Neuronal stem cell (in vitro differentiated cells): ENCODE measurements around the gene LRIG1.

Source experiments
- DNase-seq: peaks from one replicate; pipeline ENCODE4 v3.0.0-alpha.2; 2013; ENCODE audit warnings: low spot score
- H2AFZ ChIP-seq: one replicate; pipeline ENCODE4 v1.6.1; 2013; ENCODE audit warnings: mild to moderate bottlenecking, low read length, inconsistent platforms
- H2AK5ac ChIP-seq: 2 replicates; pipeline ENCODE4 v1.6.1; 2013; ENCODE audit warnings: low read depth, mild to moderate bottlenecking, inconsistent platforms, low read length, moderate library complexity, mixed read lengths
- H2BK120ac ChIP-seq: 2 replicates; pipeline ENCODE4 v1.6.1; 2013; ENCODE audit warnings: low read depth, mild to moderate bottlenecking, inconsistent platforms, low read length, moderate library complexity, mixed read lengths
- H2BK12ac ChIP-seq: one replicate; pipeline ENCODE4 v1.6.1; 2013; ENCODE audit warnings: low read length, inconsistent platforms
- H2BK15ac ChIP-seq: 2 replicates; pipeline ENCODE4 v1.6.1; 2013; ENCODE audit warnings: mild to moderate bottlenecking, low read length, inconsistent platforms, mixed read lengths
- H2BK5ac ChIP-seq: one replicate; pipeline ENCODE4 v1.6.1; 2013; ENCODE audit warnings: inconsistent platforms, mild to moderate bottlenecking, low read length, moderate library complexity
- H3K14ac ChIP-seq: one replicate; pipeline ENCODE4 v1.6.1; 2013; ENCODE audit warnings: low read length, inconsistent platforms
- H3K18ac ChIP-seq: 2 replicates; pipeline ENCODE4 v1.6.1; 2013; ENCODE audit warnings: low read length, inconsistent platforms
- H3K23ac ChIP-seq: 2 replicates; pipeline ENCODE4 v1.6.1; 2013; ENCODE audit warnings: low read depth, mild to moderate bottlenecking, mixed read lengths, low read length, inconsistent platforms; ENCODE audit not compliant: poor library complexity
- H3K27ac ChIP-seq: replicated peaks from 3 replicates; pipeline ENCODE4 v1.5.1; 2013; ENCODE audit warnings: low read length, inconsistent platforms
- H3K27me3 ChIP-seq, 3 experiments: 2 replicates each; pipeline ENCODE4 v1.6.1; 2013; ENCODE audit warnings: low read length in 3 of 3, mild to moderate bottlenecking in 2 of 3, inconsistent platforms in 1 of 3, low read depth in 1 of 3, mixed read lengths in 1 of 3, moderate library complexity in 1 of 3; ENCODE audit not compliant: control insufficient read depth in 3 of 3, insufficient read depth in 3 of 3
- H3K36me3 ChIP-seq, 2 donors: replicated peaks in 1 of 2; 2 replicates each; pipeline ENCODE4 v1.6.1; 2013; ENCODE audit warnings: low read length in 2 of 2; ENCODE audit not compliant: control insufficient read depth in 2 of 2, insufficient read depth in 2 of 2
- H3K4ac ChIP-seq: 2 replicates; pipeline ENCODE4 v1.6.1; 2013; ENCODE audit warnings: inconsistent platforms, mild to moderate bottlenecking, low read length, moderate library complexity
- H3K4me1 ChIP-seq, 2 donors: 1 replicate in 1 of 2; 2 replicates in 1 of 2; pipeline ENCODE4 v1.6.1; 2013; ENCODE audit warnings: low read length in 2 of 2, low read depth in 1 of 2; ENCODE audit not compliant: control insufficient read depth in 2 of 2, insufficient read depth in 1 of 2
- H3K4me2 ChIP-seq: one replicate; pipeline ENCODE4 v1.6.1; 2013; ENCODE audit warnings: mild to moderate bottlenecking, low read length, inconsistent platforms; ENCODE audit not compliant: insufficient read depth, poor library complexity, severe bottlenecking
- H3K4me3 ChIP-seq, 2 donors: 2 replicates each; pipeline ENCODE4 v1.5.1; 2013; ENCODE audit warnings: low read length in 2 of 2, mild to moderate bottlenecking in 2 of 2, inconsistent platforms in 1 of 2, moderate library complexity in 1 of 2
- H3K79me1 ChIP-seq: one replicate; pipeline ENCODE4 v1.6.1; 2013; ENCODE audit warnings: low read depth, mild to moderate bottlenecking, inconsistent platforms, low read length, moderate library complexity
- H3K9ac ChIP-seq: one replicate; pipeline ENCODE4 v1.6.1; 2013; ENCODE audit warnings: mild to moderate bottlenecking, low read depth, low read length, inconsistent platforms; ENCODE audit not compliant: poor library complexity
- H3K9me3 ChIP-seq, 2 donors: replicated peaks in 1 of 2; 2 replicates each; pipeline versions ENCODE3 to v1.6.1; 2013; ENCODE audit warnings: low read length in 2 of 2, mild to moderate bottlenecking in 2 of 2, inconsistent platforms in 1 of 2, low read depth in 1 of 2, mixed read lengths in 1 of 2, moderate library complexity in 1 of 2; ENCODE audit not compliant: control insufficient read depth in 2 of 2, insufficient read depth in 1 of 2
- H4K8ac ChIP-seq: one replicate; pipeline ENCODE4 v1.6.1; 2013; ENCODE audit warnings: low read depth, mild to moderate bottlenecking, inconsistent platforms, low read length, moderate library complexity
- H4K91ac ChIP-seq: one replicate; pipeline ENCODE4 v1.6.1; 2013; ENCODE audit warnings: low read length, low read depth, mild to moderate bottlenecking, inconsistent platforms; ENCODE audit not compliant: poor library complexity
- WGBS, 2 donors: extraction: QIAGEN DNeasy Blood & Tissue Kit; methylation state at CpG; one replicate each; pipeline ENCODE4 v1.1.7; 2013; ENCODE audit warnings: missing lambda C conversion rate in 2 of 2, mixed read lengths in 1 of 2; ENCODE audit not compliant: insufficient read length in 2 of 2, insufficient replicate concordance in 1 of 2; ENCODE audit errors: extremely low coverage in 2 of 2; 5-methylcytosine and 5-hydroxymethylcytosine counted together

LRIG1 gene

DNA sequence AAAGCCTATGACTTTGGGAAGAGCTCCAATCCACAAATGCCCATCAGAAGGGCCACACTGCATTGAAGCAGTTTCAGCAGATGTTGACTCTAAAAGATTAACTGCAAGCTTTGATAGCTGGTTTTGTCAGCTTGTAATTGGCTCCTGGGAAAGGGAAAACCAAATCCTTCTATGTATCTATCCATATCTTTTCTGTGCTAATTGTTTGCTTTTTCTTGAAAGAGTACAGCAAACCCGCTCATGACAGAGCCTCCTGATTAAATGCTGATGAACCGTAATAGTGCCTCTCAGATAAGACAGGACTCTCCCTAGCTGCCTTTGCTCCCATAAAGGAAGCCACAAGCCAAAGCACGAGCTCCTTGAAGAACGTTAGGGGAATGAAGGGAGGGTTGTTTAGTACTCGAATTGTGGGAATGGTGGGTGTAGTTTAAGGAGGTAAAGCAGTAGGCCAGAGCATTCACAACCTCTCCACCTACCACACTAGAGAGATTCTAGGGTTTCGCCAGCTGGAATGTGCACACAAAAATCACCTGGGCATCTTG, 33.6 kb upstream of the LRIG1 start:
- Histone ChIP-seq H3K9ac (no peak overlapping the region), H2BK5ac (no peak overlapping the region), H2BK15ac (no peak overlapping the region), H2BK120ac (no peak overlapping the region), H3K18ac (no peak overlapping the region), H2BK12ac (no peak overlapping the region), H3K4ac (no peak overlapping the region), H3K36me3 (no peaks in the 10 kb centered on the region), H4K8ac (no peak overlapping the region), H3K79me1 (no peaks in the 10 kb centered on the region), H3K9me3 (no peaks in the 10 kb centered on the region), H3K14ac (no peak overlapping the region), H3K4me2 (no peak overlapping the region), H3K23ac (no peak overlapping the region), H4K91ac (no peak overlapping the region), H2AFZ (no peak overlapping the region), H3K27me3 (no peaks in the 10 kb centered on the region), H3K4me3 (no peak overlapping the region), H3K4me1 (peaks cover 11 to 18% of the 10 kb centered on the region in 2 donors), H3K27ac (no peak overlapping the region), H2AK5ac (no peak overlapping the region)
- no peak for DNase-seq
- no CpG with 5 or more reads among the region's 6 CpGs for WGBS, 2 donors

DNA sequence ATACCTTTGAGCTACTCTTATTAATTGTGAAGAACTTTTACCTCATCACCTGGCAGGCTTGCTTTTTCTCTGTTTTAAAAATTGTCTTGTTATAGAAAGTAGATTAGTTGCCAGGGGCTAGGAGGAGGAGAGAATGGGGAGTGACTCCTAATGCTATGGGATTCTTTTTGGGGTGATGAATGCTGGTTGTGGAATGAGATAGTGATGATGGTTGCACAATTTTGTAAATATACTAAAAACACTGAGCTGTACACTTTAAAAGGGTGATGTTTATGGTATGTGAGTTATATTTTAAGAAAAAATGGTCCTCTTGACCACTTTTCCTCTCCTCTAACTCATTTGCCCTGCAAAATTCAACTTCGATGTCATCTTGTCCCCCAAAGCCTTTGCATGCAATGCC, 31.8 kb upstream of the LRIG1 start:
- Histone ChIP-seq H2BK12ac (no peak overlapping the region), H3K27ac (peak overlapping the region; percentile 44), H3K4me1 (peaks cover 8 to 15% of the 10 kb centered on the region in 2 donors), H3K9ac (no peak overlapping the region), H2AK5ac (no peak overlapping the region), H2BK5ac (no peak overlapping the region), H3K14ac (no peak overlapping the region), H2AFZ (no peak overlapping the region), H3K18ac (no peak overlapping the region), H3K23ac (no peak overlapping the region), H3K36me3 (no peaks in the 10 kb centered on the region), H4K8ac (no peak overlapping the region), H2BK120ac (no peak overlapping the region), H2BK15ac (no peak overlapping the region), H3K4me3 (no peak overlapping the region), H4K91ac (no peak overlapping the region), H3K4ac (no peak overlapping the region), H3K4me2 (no peak overlapping the region), H3K9me3 (no peaks in the 10 kb centered on the region), H3K27me3 (no peaks in the 10 kb centered on the region), H3K79me1 (no peaks in the 10 kb centered on the region)
- no peak for DNase-seq
- WGBS, 2 donors: no CpG with 5 or more reads among the region's 1 CpG

DNA sequence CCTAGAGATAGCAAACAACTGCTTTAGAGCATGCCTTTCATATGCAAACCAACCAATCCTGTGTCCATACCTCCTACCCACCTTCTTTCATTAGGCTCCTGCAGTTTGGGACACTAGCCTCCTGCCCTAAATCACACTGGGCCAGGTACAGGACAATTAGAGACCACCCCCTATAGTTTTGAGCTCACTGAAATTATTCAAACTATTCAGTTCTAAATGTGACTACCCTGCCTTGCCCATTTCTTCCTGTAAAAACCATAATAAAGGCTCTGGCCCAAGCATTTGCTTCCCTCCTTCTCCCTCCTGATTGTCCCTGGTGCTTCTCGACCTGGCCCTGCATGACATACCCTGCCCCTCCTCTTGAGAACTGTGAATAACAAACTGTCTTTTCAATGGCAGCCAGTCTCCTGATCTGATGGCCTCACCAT, 31.4 kb upstream of the LRIG1 start:
- no peak overlapping the region for H2BK15ac ChIP-seq
- no peak overlapping the region for H4K91ac ChIP-seq
- no peak overlapping the region for H3K14ac ChIP-seq
- no peak overlapping the region for H3K4ac ChIP-seq
- peaks cover 8 to 15% of the 10 kb centered on the region in 2 donors for H3K4me1 ChIP-seq
- H2BK5ac ChIP-seq: no peak overlapping the region
- no CpG with 5 or more reads among the region's 1 CpG for WGBS, 2 donors
- H2BK120ac ChIP-seq: no peak overlapping the region
- no peak for DNase-seq
- H2AFZ ChIP-seq: no peak overlapping the region
- no peak overlapping the region for H3K18ac ChIP-seq
- H2AK5ac ChIP-seq: no peak overlapping the region
- H3K23ac ChIP-seq: no peak overlapping the region
- no peak overlapping the region for H2BK12ac ChIP-seq
- H3K9ac ChIP-seq: no peak overlapping the region
- no peak overlapping the region for H3K4me3 ChIP-seq
- no peaks in the 10 kb centered on the region for H3K9me3 ChIP-seq
- H3K79me1 ChIP-seq: no peaks in the 10 kb centered on the region
- H3K36me3 ChIP-seq: no peaks in the 10 kb centered on the region
- no peaks in the 10 kb centered on the region for H3K27me3 ChIP-seq
- peak overlapping the region; percentile 44 for H3K27ac ChIP-seq
- no peak overlapping the region for H4K8ac ChIP-seq
- H3K4me2 ChIP-seq: no peak overlapping the region

DNA sequence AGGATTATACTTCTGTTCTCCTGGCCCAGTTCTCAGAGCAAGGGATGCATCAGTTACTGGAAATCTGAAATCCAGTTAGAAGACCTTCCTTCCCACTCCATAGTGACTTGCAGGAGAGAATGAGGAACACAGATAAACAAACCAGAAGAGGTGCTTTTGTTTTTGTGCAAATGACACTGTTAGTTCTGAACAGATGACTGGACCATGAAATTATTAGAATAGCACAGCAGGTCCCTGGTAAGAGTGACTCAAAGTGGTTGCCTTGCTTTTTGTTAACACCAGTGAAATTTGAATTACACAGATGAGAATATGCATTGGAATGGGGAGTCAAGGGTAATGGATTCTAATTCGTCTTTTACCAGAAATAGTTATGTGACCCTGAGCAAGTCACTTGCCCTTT, 30.4 kb upstream of the LRIG1 start:
- Histone ChIP-seq H2BK5ac (no peak overlapping the region), H3K14ac (no peak overlapping the region), H3K23ac (no peak overlapping the region), H3K4me3 (no peak overlapping the region), H3K9ac (no peak overlapping the region), H3K9me3 (no peaks in the 10 kb centered on the region), H3K4me1 (peaks cover 8 to 15% of the 10 kb centered on the region in 2 donors), H4K8ac (no peak overlapping the region), H3K4ac (no peak overlapping the region), H2BK15ac (no peak overlapping the region), H2AFZ (no peak overlapping the region), H2BK12ac (no peak overlapping the region), H4K91ac (no peak overlapping the region), H3K27me3 (no peaks in the 10 kb centered on the region), H3K27ac (no peak overlapping the region), H2AK5ac (no peak overlapping the region), H2BK120ac (no peak overlapping the region), H3K18ac (no peak overlapping the region), H3K79me1 (no peaks in the 10 kb centered on the region), H3K4me2 (no peak overlapping the region), H3K36me3 (no peaks in the 10 kb centered on the region)
- DNase-seq: no peak
- WGBS, 2 donors: no CpG with 5 or more reads among the region's 1 CpG
